D721Med (cell line): ENCODE data around the gene ARHGAP25.

Experiments
- DNase-seq: peaks from one replicate; pipeline ENCODE4 v3.0.0; 2011; ENCODE audit warnings: low spot score; ENCODE audit not compliant: insufficient read length
- FAIRE-seq: peaks from 2 replicates; lab custom pipeline; 2011; peaks lifted over from hg19 to GRCh38; lab: Jason Lieb, UNC
- TF ChIP-seq, protein P1 (sequence below): IDR thresholded peaks from 2 replicates; pipeline ENCODE4 v1.5.1; 2012; ENCODE audit warnings: mild to moderate bottlenecking, control low read depth; ENCODE audit not compliant: insufficient read depth; ENCODE audit errors: missing control alignments

Gene ARHGAP25

DNA sequence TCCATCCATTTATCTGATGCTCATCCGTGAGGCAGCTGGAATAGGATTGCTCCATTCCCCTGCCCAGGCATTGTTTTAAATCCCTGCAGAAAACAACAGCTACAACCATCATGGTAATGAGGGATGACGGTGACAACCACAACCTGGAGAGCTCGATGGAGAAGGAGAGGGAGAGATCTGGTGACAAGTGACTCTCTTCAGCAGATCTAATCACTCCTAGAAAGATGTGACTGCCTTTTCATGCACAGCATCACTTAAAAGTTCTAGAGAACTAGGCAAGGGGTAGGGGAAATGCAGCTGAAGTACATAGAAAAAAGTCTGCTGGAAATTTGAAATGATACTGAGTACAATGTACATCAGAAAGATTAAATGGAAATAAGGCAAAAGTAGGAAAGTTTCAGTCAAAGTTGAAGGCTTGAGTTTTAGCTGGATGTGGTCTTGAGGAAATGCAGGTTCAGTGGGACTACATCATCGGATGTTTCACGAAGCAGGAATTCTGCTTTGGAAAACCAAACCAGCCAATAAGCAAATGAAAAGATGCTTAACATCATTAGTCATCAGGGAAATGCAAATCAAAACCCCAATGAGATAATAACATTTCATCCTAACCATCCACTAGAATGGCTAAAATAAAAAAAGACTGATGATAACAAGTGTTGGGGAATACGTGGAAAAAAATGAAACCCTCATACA is 6.8 kb upstream of the ARHGAP25 start:
- TF ChIP-seq, protein P1, sequence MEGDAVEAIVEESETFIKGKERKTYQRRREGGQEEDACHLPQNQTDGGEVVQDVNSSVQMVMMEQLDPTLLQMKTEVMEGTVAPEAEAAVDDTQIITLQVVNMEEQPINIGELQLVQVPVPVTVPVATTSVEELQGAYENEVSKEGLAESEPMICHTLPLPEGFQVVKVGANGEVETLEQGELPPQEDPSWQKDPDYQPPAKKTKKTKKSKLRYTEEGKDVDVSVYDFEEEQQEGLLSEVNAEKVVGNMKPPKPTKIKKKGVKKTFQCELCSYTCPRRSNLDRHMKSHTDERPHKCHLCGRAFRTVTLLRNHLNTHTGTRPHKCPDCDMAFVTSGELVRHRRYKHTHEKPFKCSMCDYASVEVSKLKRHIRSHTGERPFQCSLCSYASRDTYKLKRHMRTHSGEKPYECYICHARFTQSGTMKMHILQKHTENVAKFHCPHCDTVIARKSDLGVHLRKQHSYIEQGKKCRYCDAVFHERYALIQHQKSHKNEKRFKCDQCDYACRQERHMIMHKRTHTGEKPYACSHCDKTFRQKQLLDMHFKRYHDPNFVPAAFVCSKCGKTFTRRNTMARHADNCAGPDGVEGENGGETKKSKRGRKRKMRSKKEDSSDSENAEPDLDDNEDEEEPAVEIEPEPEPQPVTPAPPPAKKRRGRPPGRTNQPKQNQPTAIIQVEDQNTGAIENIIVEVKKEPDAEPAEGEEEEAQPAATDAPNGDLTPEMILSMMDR, result no peak
- FAIRE-seq (no peak), DNase-seq (no peak)

DNA sequence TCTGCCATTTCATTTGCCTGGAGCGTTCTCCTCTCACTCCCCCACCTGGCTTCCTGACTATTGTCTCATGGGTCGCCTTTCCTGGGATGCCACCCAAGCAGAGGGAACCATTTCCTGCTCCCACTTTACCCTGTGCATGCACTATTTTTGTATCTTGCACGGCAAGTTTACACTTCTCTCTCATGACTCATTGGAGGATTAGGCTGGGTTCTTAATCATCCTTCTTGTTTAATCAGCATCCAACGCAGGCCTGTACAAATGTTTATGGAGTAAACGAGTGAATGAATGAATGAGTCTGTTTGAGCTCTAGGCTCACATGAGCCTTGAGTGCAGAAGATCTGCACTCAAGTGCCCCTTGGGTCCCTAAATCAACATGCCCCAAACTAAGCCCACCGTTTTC is 3.8 kb upstream of the ARHGAP25 start:
- DNase-seq, result no peak
- FAIRE-seq, result no peak
- TF ChIP-seq, protein P1, result no peak

DNA sequence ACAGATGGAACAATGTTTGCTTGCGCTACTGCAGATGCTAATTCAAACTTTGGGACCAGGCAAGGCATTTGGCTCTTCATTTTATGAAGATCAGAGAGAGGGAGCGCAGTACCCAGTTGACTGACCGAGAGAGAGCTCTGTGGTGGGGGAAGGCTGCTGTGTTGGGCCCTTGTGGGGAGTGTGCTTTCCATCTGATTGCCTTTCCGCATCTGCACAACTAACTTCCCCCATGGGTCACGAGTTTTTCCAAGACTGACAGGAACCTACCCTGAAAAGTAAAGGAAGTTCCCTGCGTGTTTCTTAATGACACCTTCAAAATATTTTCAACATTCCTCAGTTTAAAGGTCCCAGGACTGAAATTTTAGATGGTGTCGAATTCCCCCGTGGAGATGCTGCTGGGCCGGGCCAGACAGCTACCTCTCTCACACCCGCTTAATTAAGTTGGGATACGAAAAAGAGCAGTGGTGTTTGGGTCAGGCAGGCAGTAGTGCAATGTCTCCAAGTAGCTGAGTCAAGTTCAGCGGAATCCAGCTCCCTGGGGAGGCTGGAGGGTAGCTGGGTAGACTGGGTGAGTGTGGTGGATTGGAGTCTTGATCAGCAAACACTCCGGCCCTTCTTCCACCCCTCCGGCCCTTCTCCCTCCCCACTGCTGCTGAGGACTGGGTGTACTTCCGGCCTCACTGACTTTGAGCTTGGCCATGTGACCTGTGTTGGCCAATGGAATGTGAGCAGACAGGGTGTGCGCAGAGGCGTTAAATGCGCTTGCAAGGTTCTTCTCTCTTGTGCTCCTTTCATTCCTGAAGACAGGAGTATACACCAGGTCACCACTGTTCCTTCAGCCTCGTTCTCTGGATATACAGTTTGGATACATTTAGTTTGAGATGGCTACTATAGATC is 2.3 kb upstream of the ARHGAP25 start:
- FAIRE-seq, result no peak
- TF ChIP-seq, protein P1, result no peak
- no peak for DNase-seq

DNA sequence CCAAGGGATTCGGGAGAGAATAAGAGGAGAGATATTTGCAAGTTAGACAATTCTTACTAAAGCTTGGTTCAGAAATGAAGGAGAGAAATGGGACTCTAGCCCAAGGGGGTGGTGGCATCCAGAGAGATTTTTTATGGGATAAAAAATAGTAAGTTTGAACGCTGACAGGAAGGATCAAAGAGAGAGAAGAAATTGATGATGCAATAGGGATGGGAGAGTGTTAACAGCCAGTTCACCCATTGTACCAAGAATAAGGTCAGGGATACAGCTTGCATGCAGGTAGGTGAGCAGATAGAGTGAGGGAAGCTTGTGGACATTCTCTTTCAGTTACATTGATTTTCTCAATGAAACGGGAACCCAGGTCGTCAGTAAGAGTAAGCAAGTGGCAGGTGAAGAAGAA is 1.2 kb upstream of the ARHGAP25 start:
- no peak for DNase-seq
- no peak for FAIRE-seq
- TF ChIP-seq, protein P1, result no peak

DNA sequence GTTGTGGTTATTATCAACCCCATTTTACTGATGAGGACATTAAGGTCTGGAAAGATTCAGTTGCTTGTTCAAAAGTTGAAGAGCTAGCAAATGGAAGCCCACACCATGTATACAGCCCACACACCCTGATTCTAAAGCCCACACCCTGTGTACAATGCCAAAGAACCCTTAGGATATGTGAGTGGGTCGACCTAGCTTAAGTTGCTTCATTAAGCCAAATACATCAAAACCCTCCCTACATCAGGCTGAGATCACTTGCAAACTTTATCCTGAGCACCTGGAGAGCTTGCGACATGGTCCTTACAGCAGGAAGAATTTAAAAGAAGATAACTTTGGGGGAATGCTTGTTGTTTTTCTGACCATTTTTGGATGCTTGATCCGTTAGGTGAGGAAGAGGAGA is 435 bp upstream of the ARHGAP25 start:
- TF ChIP-seq, protein P1, result no peak
- DNase-seq (no peak), FAIRE-seq (no peak)

DNA sequence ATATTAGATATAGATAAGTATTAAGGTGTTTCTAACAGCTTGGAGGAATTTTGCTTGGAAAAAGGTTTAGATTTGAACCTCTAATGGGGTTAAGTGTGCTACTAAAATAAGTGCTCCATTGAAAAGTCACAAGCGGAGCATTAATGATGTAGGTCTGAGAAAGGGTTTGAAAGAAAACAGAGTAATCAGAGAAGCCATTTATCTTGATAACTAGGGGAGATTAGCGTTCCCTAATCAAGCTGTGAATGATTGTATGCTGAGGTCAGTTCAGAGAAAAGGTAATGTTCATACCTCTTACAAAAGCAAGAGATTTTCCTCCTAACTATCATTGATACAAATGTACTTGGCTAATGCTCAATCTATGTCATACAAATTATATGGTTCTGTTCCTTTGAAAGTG is 1.5 kb downstream of the ARHGAP25 start:
- no peak for FAIRE-seq
- TF ChIP-seq, protein P1, result no peak
- DNase-seq, result no peak
